ENCODE measurements around the gene ZMYND10.

The ZMYND10 gene

DNA sequence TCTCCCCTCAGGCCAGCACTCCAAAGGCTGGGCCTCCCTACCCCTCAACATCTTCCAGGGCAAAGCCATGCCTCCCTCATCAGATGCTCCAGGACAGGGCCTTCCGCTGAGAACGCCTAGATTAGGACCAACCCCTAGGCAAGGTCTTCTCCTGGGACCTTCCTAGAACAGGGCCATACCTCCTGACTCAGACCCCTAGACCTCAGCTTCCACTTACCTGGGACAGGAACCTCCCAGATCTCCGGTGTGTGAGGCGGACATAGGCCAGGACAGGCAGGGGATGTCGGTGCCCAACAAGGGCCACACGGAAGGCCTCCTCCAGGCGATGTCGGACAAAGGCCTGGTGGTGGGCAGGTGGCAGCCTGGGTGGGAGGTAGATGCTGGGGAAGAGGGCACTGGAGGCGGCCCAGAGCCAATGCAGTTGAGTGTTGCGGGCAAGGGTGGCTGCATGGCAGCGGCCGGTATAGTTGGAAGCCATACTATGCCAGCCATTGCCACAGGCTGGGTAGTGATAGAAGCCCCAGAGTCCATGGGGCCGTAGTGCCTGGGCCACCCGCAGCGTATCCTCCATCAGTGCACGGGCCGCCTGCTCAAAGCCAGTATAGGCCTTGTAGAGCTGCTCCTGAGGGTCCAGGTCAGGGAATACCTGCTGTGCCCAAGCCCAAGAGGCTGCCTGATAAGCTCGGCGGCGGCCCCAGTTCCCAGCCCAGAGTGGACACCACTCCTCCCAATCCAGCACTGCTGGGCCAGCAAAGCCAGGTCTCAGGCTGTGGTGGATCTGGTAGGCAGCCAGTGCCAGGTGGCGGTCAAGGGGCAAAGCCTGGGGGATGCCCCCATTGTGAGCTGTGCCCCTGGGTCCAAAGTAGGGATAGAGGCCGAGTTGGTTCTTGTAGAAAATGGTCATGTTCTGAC is 50.8 kb downstream of the ZMYND10 start:
- H3K4me3 ChIP-seq (ENCODE audit: low read length): no peak overlapping the region
- TF ChIP-seq, protein P1, sequence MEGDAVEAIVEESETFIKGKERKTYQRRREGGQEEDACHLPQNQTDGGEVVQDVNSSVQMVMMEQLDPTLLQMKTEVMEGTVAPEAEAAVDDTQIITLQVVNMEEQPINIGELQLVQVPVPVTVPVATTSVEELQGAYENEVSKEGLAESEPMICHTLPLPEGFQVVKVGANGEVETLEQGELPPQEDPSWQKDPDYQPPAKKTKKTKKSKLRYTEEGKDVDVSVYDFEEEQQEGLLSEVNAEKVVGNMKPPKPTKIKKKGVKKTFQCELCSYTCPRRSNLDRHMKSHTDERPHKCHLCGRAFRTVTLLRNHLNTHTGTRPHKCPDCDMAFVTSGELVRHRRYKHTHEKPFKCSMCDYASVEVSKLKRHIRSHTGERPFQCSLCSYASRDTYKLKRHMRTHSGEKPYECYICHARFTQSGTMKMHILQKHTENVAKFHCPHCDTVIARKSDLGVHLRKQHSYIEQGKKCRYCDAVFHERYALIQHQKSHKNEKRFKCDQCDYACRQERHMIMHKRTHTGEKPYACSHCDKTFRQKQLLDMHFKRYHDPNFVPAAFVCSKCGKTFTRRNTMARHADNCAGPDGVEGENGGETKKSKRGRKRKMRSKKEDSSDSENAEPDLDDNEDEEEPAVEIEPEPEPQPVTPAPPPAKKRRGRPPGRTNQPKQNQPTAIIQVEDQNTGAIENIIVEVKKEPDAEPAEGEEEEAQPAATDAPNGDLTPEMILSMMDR (IDR thresholded peaks at IDR 0.05; ENCODE audit: insufficient read depth, low read depth, low read length, missing control alignments): no peak
- DNase-seq (ENCODE audit: low read depth): no peak

DNA sequence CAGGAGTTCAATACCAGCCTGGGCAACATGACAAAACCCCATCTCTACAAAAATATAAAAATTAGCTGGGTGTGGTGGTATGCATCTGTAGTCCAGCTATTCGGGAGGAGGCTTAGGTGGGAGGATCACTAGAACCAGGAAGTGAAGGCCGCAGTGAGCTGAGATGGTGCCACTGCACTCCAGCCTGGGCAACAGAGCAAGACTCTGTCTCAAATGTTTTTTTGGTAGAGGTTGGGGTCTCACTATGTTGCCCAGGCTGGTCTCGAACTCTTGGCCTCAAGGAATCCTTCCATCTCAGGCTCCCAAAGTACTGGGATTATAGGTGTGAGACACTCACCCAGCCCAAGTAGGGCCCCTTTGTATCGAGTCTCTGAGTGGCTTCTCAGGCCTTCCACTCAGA is 51.4 kb downstream of the ZMYND10 start:
- H3K4me3 ChIP-seq (ENCODE audit: low read length): no peak overlapping the region
- TF ChIP-seq, protein P1 (IDR thresholded peaks at IDR 0.05; ENCODE audit: insufficient read depth, low read depth, low read length, missing control alignments): no peak
- no peak for DNase-seq (ENCODE audit: low read depth)

DNA sequence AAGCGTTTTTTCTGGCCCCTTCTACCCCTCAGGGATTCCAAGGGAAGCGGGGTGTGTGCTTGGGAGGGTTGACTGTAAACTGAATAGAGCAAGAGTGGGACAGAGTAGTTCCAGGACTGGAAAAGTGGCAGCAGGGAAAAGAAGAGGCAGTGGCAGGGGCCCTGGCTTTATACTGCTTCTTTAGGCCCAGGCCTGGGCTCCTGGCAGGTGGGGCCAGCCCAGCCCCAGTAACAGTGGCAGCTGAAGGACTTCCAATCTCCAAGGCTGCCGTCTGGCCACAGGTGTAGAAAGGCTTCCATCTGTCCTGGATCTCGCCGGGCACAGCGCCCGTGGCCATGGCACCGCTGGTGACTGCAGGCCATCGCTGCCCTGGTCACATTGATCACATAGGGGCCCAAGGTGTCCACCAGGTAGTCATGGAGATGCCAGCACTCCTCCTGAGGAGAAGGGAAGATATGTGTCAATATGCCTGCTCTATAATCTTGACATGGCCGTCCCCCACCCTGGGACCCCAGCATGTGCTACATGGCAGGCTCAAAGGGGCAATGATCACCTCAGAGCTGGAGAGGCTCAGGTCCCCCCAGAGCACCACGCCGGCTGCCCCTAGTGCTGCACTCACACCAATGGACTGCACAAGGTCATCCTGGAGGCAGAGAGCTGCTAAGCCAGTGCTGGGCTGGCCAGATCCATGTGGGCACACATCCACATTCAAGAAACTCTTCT is 52.3 kb downstream of the ZMYND10 start:
- TF ChIP-seq, protein P1 (IDR thresholded peaks at IDR 0.05; ENCODE audit: insufficient read depth, low read depth, low read length, missing control alignments): no peak
- peak overlapping the region; percentile 96 for H3K4me3 ChIP-seq (ENCODE audit: low read length)
- no peak for DNase-seq (ENCODE audit: low read depth)

DNA sequence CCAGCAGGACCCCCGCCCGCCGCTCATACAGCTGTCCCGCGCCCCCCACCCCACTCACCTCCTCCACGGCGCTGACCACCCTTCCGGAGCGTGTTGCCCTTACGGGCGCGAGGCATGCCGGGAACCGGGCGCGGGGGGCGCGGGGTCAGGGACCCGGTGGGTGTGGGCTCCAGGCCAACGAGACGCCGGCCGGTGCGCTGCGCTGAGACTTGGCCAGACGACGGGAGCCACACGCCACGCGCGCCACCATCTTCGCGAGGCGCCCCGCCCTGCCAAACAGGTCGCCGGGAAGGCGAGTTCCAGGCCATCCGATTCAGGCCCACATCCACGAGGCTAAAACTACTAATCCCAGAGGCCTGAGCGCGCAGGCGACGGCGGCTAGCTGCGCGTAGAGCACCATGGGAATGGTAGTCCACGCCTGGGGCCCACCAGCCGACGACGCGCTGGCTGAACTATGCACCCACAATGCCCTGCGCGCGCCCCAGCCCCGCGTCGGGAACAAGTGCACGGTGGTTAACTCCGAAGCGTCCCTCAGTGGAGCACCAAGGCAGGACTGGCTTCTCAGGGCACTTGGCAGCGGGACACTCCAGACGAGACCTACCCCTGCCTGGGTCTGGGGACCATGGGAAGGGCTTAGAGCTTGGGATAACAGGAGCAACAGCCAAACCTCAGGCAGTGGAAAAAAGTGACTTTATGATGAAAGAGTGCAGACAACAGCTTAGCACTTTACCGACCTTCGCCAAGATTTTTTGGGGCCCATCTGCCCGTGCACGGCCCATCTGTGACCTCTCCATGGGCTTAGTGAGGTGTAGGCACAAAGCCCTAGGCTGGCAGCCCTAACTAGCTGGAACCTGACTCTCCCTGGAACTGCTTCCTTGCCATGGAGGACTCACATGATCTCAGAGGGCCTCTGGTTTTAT is 53.1 kb downstream of the ZMYND10 start, which contains the start of gene IFRD2:
IFRD2 (minus strand) TSS at position 271 of the 920 bp plus-strand sequence; CDS start at position 116, 155 bp downstream.
- TF ChIP-seq, protein P1 (IDR thresholded peaks at IDR 0.05; ENCODE audit: insufficient read depth, low read depth, low read length, missing control alignments): no peak
- peak; percentile 99 for DNase-seq (ENCODE audit: low read depth)
- H3K4me3 ChIP-seq (ENCODE audit: low read length): peak within 1 kb of the TSS; percentile 96
